Neural progenitor cell (in vitro differentiated cells): ENCODE measurements around the gene TWNK. TPM values are rescaled to one million over a fixed set of nuclear protein-coding genes. Genes with fewer than 3 reads are reported as not detected.
A peak's percentile ranks its signal among the peaks of the same experiment; 100 is the strongest.

ENCODE experiments used
- DNase-seq: peaks from one replicate; pipeline ENCODE4 v3.0.0-alpha.2; 2016; ENCODE audit warnings: low spot score
- H2AFZ ChIP-seq: fragments of 200-600 bp; sonication (generic); replicated peaks from 2 replicates; pipeline ENCODE4 v1.6.1; 2016; ENCODE audit warnings: antibody characterized with exemption
- H3F3A ChIP-seq: fragments of 200-600 bp; sonication (generic); 2 replicates; pipeline ENCODE4 v1.6.1; 2016; ENCODE audit warnings: antibody characterized with exemption, low read depth
- H3K27ac ChIP-seq: fragments of 200-600 bp; sonication (generic); 2 replicates; pipeline ENCODE4 v1.5.1; 2016; ENCODE audit warnings: mild to moderate bottlenecking
- H3K27me3 ChIP-seq: fragments of 200-600 bp; sonication (generic); 2 replicates; pipeline ENCODE4 v1.6.1; 2016; ENCODE audit warnings: mild to moderate bottlenecking, moderate library complexity
- H3K36me3 ChIP-seq: fragments of 200-600 bp; sonication (generic); 2 replicates; pipeline ENCODE4 v1.5.1; 2016
- H3K4me1 ChIP-seq: fragments of 200-600 bp; sonication (generic); 2 replicates; pipeline ENCODE4 v1.6.1; 2016; ENCODE audit warnings: mixed run types
- H3K4me2 ChIP-seq: fragments of 200-600 bp; sonication (generic); 2 replicates; pipeline ENCODE4 v1.6.1; 2016
- H3K4me3 ChIP-seq: fragments of 200-600 bp; sonication (generic); 2 replicates; pipeline ENCODE4 v1.5.1; 2016
- H3K79me2 ChIP-seq: fragments of 200-600 bp; sonication (generic); 2 replicates; pipeline ENCODE4 v1.6.1; 2016; ENCODE audit warnings: low read depth
- H3K9ac ChIP-seq: fragments of 200-600 bp; sonication (generic); 2 replicates; pipeline ENCODE4 v1.6.1; 2016
- H3K9me3 ChIP-seq: fragments of 200-600 bp; sonication (generic); 2 replicates; pipeline ENCODE4 v1.5.1; 2016; ENCODE audit warnings: low read depth
- H4K20me1 ChIP-seq: fragments of 200-600 bp; sonication (generic); 2 replicates; pipeline ENCODE4 v1.6.1; 2016; ENCODE audit warnings: low read depth
- H3K27ac Mint-ChIP-seq: 3 replicates; pipeline ENCODE4 v1.8.0; 2021; ENCODE audit warnings: mixed read lengths
- H3K27me3 Mint-ChIP-seq: 2 replicates; pipeline ENCODE4 v1.8.0; 2022; ENCODE audit warnings: low read depth, mild to moderate bottlenecking, inconsistent platforms, moderate library complexity, mixed read lengths; ENCODE audit not compliant: insufficient read depth
- H3K36me3 Mint-ChIP-seq: 3 replicates; pipeline ENCODE4 v1.8.0; 2021; ENCODE audit warnings: mixed read lengths
- H3K4me1 Mint-ChIP-seq: 3 replicates; pipeline ENCODE4 v1.8.0; 2021; ENCODE audit warnings: mixed read lengths
- H3K4me3 Mint-ChIP-seq: 3 replicates; pipeline ENCODE4 v1.8.0; 2021; ENCODE audit warnings: mild to moderate bottlenecking, moderate library complexity, mixed read lengths
- H3K9me3 Mint-ChIP-seq: 3 replicates; pipeline ENCODE4 v1.8.0; 2020; ENCODE audit warnings: mixed read lengths
- EZH2 ChIP-seq: fragments of 200-600 bp; sonication (generic); IDR thresholded peaks from 2 replicates; pipeline ENCODE4 v1.6.1; 2017; ENCODE audit warnings: antibody characterized with exemption, mild to moderate bottlenecking, moderate library complexity
- EZH2phosphoT487 ChIP-seq: fragments of 200-600 bp; sonication (generic); IDR thresholded peaks from 2 replicates; pipeline ENCODE4 v1.6.1; 2017; ENCODE audit warnings: antibody characterized with exemption
- total RNA-seq: library from RNA; depleted of rRNA; stranded (reverse); fragments of >200 nt; gene quantifications from 2 replicates; pipeline ENCODE4 v1.2.3, GENCODE V29; 2015; ENCODE audit warnings: low replicate concordance
- TF ChIP-seq, protein P1 (sequence below): fragments of 200-600 bp; sonication (generic); IDR thresholded peaks from 2 replicates; pipeline ENCODE4 v1.5.1; 2017; ENCODE audit warnings: antibody characterized with exemption, mild to moderate bottlenecking

Gene TWNK
- total RNA-seq, 1 donor from 2014 or later: 6.4 TPM

DNA sequence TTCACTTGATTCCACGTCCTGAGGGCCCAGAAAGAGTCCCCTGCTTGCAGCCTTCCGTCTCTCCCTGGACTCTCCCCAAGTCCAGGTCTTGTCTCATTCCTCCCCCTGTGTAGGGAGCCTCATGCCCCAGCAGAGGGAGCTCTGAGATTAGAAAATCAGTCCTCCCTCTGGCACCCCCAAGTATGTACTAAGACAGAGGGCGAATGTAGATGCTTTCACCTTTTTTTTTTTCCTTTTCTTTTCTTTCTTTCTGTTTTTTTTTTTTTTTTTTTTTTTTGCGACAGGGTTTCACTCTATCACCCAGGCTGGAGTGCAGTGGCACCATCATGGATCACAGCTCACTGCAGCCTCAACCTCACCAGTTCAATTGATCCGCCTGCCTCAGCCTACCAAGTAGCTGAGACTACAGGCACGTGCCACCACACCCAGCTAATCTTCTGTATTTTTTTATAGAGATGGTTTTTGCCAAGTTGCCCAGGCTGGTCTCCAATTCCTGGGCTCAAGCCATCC lies 54.0 kb downstream of the TWNK start:
- H3K9me3 Mint-ChIP-seq: no peaks in the 10 kb centered on the region
- peak; percentile 89 for DNase-seq
- peaks cover 84% of the 10 kb centered on the region for H3K27me3 ChIP-seq

DNA sequence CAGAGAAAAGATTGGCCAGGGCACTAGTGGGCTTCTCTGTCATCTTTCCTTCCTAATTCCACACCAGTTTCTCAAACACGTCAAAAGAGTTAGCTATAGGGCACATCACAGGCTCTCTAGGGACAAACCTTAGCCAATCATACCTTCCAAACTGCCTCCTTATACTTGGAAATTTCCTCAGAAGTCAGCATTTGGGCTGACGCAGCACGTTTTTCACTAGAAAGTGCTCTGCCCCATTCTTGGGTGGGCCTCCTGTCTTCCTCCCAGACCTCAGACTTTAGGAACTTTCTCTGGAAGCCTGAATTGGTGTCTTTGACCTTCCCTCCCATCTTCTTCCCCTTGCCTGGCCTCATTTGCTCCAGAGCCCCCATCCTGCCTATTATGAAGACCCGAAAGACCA lies 54.8 kb downstream of the TWNK start:
- Mint-ChIP-seq H3K4me3 (peak overlapping the region; percentile 87), H3K27ac (peak overlapping the region; percentile 7), H3K9me3 (no peaks in the 10 kb centered on the region), H3K4me1 (peaks cover 52% of the 10 kb centered on the region), H3K36me3 (no peaks in the 10 kb centered on the region), H3K27me3 (peaks cover 31% of the 10 kb centered on the region)
- TF ChIP-seq EZH2 (no peak), EZH2phosphoT487 (no peak)
- TF ChIP-seq, protein P1, sequence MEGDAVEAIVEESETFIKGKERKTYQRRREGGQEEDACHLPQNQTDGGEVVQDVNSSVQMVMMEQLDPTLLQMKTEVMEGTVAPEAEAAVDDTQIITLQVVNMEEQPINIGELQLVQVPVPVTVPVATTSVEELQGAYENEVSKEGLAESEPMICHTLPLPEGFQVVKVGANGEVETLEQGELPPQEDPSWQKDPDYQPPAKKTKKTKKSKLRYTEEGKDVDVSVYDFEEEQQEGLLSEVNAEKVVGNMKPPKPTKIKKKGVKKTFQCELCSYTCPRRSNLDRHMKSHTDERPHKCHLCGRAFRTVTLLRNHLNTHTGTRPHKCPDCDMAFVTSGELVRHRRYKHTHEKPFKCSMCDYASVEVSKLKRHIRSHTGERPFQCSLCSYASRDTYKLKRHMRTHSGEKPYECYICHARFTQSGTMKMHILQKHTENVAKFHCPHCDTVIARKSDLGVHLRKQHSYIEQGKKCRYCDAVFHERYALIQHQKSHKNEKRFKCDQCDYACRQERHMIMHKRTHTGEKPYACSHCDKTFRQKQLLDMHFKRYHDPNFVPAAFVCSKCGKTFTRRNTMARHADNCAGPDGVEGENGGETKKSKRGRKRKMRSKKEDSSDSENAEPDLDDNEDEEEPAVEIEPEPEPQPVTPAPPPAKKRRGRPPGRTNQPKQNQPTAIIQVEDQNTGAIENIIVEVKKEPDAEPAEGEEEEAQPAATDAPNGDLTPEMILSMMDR: no peak
- H3K4me3 ChIP-seq: no peak overlapping the region
- no peak overlapping the region for H2AFZ ChIP-seq
- H3K27ac ChIP-seq: no peak overlapping the region
- H3K9ac ChIP-seq: no peak overlapping the region
- DNase-seq: no peak
- peaks cover 38% of the 10 kb centered on the region for H3F3A ChIP-seq
- H3K9me3 ChIP-seq: no peaks in the 10 kb centered on the region
- no peaks in the 10 kb centered on the region for H3K36me3 ChIP-seq
- peaks cover 84% of the 10 kb centered on the region for H3K27me3 ChIP-seq
- peak overlapping the region; percentile 79 for H3K4me2 ChIP-seq
- H3K79me2 ChIP-seq: no peaks in the 10 kb centered on the region
- peaks cover 12% of the 10 kb centered on the region for H3K4me1 ChIP-seq
- peaks cover 15% of the 10 kb centered on the region for H4K20me1 ChIP-seq

More for the DNA sequence above, 54.0 kb downstream of the TWNK start:
- Histone ChIP-seq H2AFZ (no peak overlapping the region), H3K36me3 (no peaks in the 10 kb centered on the region), H3K4me3 (no peak overlapping the region), H3K4me1 (peaks cover 8% of the 10 kb centered on the region), H3F3A (peaks cover 34% of the 10 kb centered on the region), H3K4me2 (no peak overlapping the region), H4K20me1 (peaks cover 8% of the 10 kb centered on the region), H3K27ac (no peak overlapping the region), H3K9me3 (no peaks in the 10 kb centered on the region), H3K9ac (no peak overlapping the region), H3K79me2 (no peaks in the 10 kb centered on the region)
- Mint-ChIP-seq H3K36me3 (no peaks in the 10 kb centered on the region), H3K27ac (peak overlapping the region; percentile 65), H3K4me1 (peaks cover 44% of the 10 kb centered on the region), H3K4me3 (peak overlapping the region; percentile 62), H3K27me3 (peaks cover 25% of the 10 kb centered on the region)
- TF ChIP-seq, protein P1: peak; percentile 86
- peak; percentile 20 for TF ChIP-seq EZH2
- TF ChIP-seq EZH2phosphoT487: no peak

DNA sequence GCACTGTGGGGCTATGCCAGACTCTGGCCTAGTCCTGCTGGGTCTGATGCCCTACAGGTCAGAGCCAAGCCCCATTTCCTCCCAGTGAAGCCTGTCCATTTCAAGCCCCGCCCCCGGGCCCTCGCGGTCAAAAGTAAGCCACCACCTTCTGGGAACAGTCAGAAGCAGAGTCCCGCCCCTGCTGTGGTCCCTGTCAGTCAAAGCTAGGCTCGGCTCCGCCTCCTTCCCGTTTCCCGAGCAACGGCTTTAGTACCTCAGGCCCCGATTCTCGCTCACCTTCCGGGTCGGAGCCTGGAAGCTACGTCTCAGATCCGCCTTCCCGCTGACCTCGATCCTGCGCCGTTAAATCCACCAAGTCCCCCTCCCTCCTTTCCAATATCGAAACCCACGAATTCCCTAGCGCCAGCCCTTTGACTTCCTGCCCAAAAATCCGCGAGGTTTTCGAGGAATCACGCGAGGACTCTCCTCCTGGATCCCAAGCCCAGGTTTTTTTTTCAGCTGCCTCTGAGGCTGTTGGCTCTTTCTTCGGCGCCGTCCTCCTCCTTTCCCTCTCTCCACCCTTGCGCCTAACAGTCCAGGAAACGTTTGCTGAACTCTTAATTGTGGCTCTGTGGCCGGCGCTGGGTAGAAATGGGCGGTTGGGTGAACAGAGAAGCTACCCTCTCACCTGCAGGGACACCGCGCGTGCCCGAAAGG lies 55.5 kb downstream of the TWNK start:
- H3K27me3 ChIP-seq: peaks cover 84% of the 10 kb centered on the region
- Mint-ChIP-seq H3K9me3 (no peaks in the 10 kb centered on the region), H3K4me3 (peak overlapping the region; percentile 87), H3K36me3 (no peaks in the 10 kb centered on the region), H3K4me1 (peaks cover 57% of the 10 kb centered on the region), H3K27ac (peak overlapping the region; percentile 97), H3K27me3 (peaks cover 34% of the 10 kb centered on the region)
- H3K9ac ChIP-seq: peak overlapping the region; percentile 16
- H3K36me3 ChIP-seq: no peaks in the 10 kb centered on the region
- H3K4me2 ChIP-seq: peak overlapping the region; percentile 79
- H3K27ac ChIP-seq: no peak overlapping the region
- H3K4me1 ChIP-seq: peaks cover 19% of the 10 kb centered on the region
- H2AFZ ChIP-seq: peak overlapping the region; percentile 89
- H3K9me3 ChIP-seq: no peaks in the 10 kb centered on the region
- H3F3A ChIP-seq: peaks cover 38% of the 10 kb centered on the region
- DNase-seq: peak; percentile 98
- peak overlapping the region; percentile 70 for H3K4me3 ChIP-seq
- peaks cover 22% of the 10 kb centered on the region for H4K20me1 ChIP-seq
- H3K79me2 ChIP-seq: no peaks in the 10 kb centered on the region
- TF ChIP-seq, protein P1: no peak
- peak; percentile 50 for TF ChIP-seq EZH2
